ENCODE results near the gene RSKR. TPM values are rescaled to one million over a fixed set of nuclear protein-coding genes. Genes with fewer than 3 reads are reported as not detected.

The RSKR gene
- total RNA-seq, 1 donor from 2014 or later, result 26.5 TPM

- H4K20me1 ChIP-seq (ENCODE audit: low read depth), result peaks cover 27% of the 10 kb centered on the region
- Mint-ChIP-seq H3K9me3 (no peaks in the 10 kb centered on the region), H3K27ac (no peak overlapping the region), H3K36me3 (peaks cover 6% of the 10 kb centered on the region), H3K27me3 (ENCODE audit: insufficient read depth, low read depth) (peaks cover 13% of the 10 kb centered on the region), H3K4me1 (peaks cover 32% of the 10 kb centered on the region), H3K4me3 (no peak overlapping the region)
- H3K4me1 ChIP-seq, result peaks cover 7% of the 10 kb centered on the region
- no peaks in the 10 kb centered on the region for H3K36me3 ChIP-seq
- no peak for DNase-seq (ENCODE audit: low spot score)
- no peak overlapping the region for H3K9ac ChIP-seq
- H2AFZ ChIP-seq (replicated peaks), result no peak overlapping the region
- no peaks in the 10 kb centered on the region for H3K9me3 ChIP-seq (ENCODE audit: low read depth)
- peaks cover 22% of the 10 kb centered on the region for H3K79me2 ChIP-seq (ENCODE audit: low read depth)
- H3F3A ChIP-seq (ENCODE audit: low read depth), result peaks cover 28% of the 10 kb centered on the region
- TF ChIP-seq EZH2phosphoT487 (IDR thresholded peaks at IDR 0.05) (no peak), CTCF (IDR thresholded peaks at IDR 0.05) (no peak), EZH2 (IDR thresholded peaks at IDR 0.05) (no peak)
- H3K27ac ChIP-seq, result no peak overlapping the region
- peaks cover 28% of the 10 kb centered on the region for H3K27me3 ChIP-seq
- H3K4me3 ChIP-seq, result no peak overlapping the region
- no peak overlapping the region for H3K4me2 ChIP-seq
These were observed 40.5 kb downstream of the RSKR start for GRCh38 chr17:28573521-28573920.

- Histone ChIP-seq H3K4me3 (no peak overlapping the region), H3K9ac (no peak overlapping the region), H3K4me1 (peaks cover 7% of the 10 kb centered on the region), H3F3A (ENCODE audit: low read depth) (peaks cover 25% of the 10 kb centered on the region), H3K27ac (no peak overlapping the region), H3K4me2 (no peak overlapping the region), H4K20me1 (ENCODE audit: low read depth) (peaks cover 22% of the 10 kb centered on the region), H3K9me3 (ENCODE audit: low read depth) (no peaks in the 10 kb centered on the region), H3K79me2 (ENCODE audit: low read depth) (peaks cover 25% of the 10 kb centered on the region), H3K36me3 (no peaks in the 10 kb centered on the region), H3K27me3 (peaks cover 28% of the 10 kb centered on the region), H2AFZ (replicated peaks) (no peak overlapping the region)
- Mint-ChIP-seq H3K36me3 (peaks cover 8% of the 10 kb centered on the region), H3K27me3 (ENCODE audit: insufficient read depth, low read depth) (peaks cover 13% of the 10 kb centered on the region), H3K27ac (no peak overlapping the region), H3K4me3 (no peak overlapping the region), H3K9me3 (no peaks in the 10 kb centered on the region), H3K4me1 (peaks cover 32% of the 10 kb centered on the region)
- TF ChIP-seq EZH2phosphoT487 (IDR thresholded peaks at IDR 0.05), result no peak
- TF ChIP-seq CTCF (IDR thresholded peaks at IDR 0.05), result no peak
- no peak for TF ChIP-seq EZH2 (IDR thresholded peaks at IDR 0.05)
- no peak for DNase-seq (ENCODE audit: low spot score)
These were observed 41.0 kb downstream of the RSKR start for GRCh38 chr17:28573040-28573380.

GRCh38 chr17:28572259-28573039 is 41.5 kb downstream of the RSKR start:
- Mint-ChIP-seq H3K27ac (no peak overlapping the region), H3K9me3 (no peaks in the 10 kb centered on the region), H3K4me3 (peak overlapping the region; percentile 97), H3K27me3 (ENCODE audit: insufficient read depth, low read depth) (peaks cover 11% of the 10 kb centered on the region), H3K4me1 (peaks cover 31% of the 10 kb centered on the region), H3K36me3 (peaks cover 6% of the 10 kb centered on the region)
- Histone ChIP-seq H3K27me3 (peaks cover 28% of the 10 kb centered on the region), H3K9me3 (ENCODE audit: low read depth) (no peaks in the 10 kb centered on the region), H3K79me2 (ENCODE audit: low read depth) (peaks cover 30% of the 10 kb centered on the region), H3K4me1 (peaks cover 7% of the 10 kb centered on the region), H2AFZ (replicated peaks) (no peak overlapping the region), H3F3A (ENCODE audit: low read depth) (peaks cover 19% of the 10 kb centered on the region), H3K27ac (no peak overlapping the region), H3K9ac (no peak overlapping the region), H3K4me2 (peak overlapping the region; percentile 84), H3K4me3 (no peak overlapping the region), H3K36me3 (no peaks in the 10 kb centered on the region), H4K20me1 (ENCODE audit: low read depth) (peaks cover 17% of the 10 kb centered on the region)
- no peak for DNase-seq (ENCODE audit: low spot score)
- TF ChIP-seq CTCF (IDR thresholded peaks at IDR 0.05), result no peak
